WTC11 (cell line): ENCODE measurements around the gene DDOST.

ENCODE experiments used
- ATF1 ChIP-seq: sonication (generic); formaldehyde crosslinking; IDR thresholded peaks from 2 replicates; pipeline ENCODE4 v1.8.1; 2023; ENCODE audit warnings: mild to moderate bottlenecking, moderate library complexity, missing genetic modification reagents
- CBFB ChIP-seq: sonication (generic); formaldehyde crosslinking; IDR thresholded peaks from 2 replicates; pipeline ENCODE4 v1.8.1; 2022; ENCODE audit warnings: mild to moderate bottlenecking, low read depth, missing genetic modification reagents
- CREM ChIP-seq: sonication (generic); formaldehyde crosslinking; IDR thresholded peaks from 2 replicates; pipeline ENCODE4 v1.8.1; 2022; ENCODE audit warnings: mild to moderate bottlenecking, missing genetic modification reagents, moderate library complexity
- FOXK1 ChIP-seq: sonication (generic); formaldehyde crosslinking; IDR thresholded peaks from 2 replicates; pipeline ENCODE4 v1.8.0; 2022; ENCODE audit warnings: mild to moderate bottlenecking, moderate library complexity, missing genetic modification reagents
- GABPB1 ChIP-seq: sonication (generic); formaldehyde crosslinking; IDR thresholded peaks from 2 replicates; pipeline ENCODE4 v1.8.1; 2023; ENCODE audit warnings: mild to moderate bottlenecking, missing genetic modification reagents
- NFE2L1 ChIP-seq: sonication (generic); formaldehyde crosslinking; IDR thresholded peaks from 2 replicates; pipeline ENCODE4 v1.8.1; 2023; ENCODE audit warnings: missing genetic modification reagents
- TCF7 ChIP-seq: sonication (generic); formaldehyde crosslinking; IDR thresholded peaks from 2 replicates; pipeline ENCODE4 v1.8.0; 2022; ENCODE audit warnings: mild to moderate bottlenecking, low read depth, missing genetic modification reagents, moderate library complexity
- TF ChIP-seq, protein P1 (sequence below): fragments of 200-600 bp; IDR thresholded peaks from 2 replicates; pipeline ENCODE4 v1.8.0; 2022; ENCODE audit warnings: antibody characterized with exemption
- TF ChIP-seq, protein P2 (sequence below): sonication (generic); formaldehyde crosslinking; IDR thresholded peaks from 2 replicates; pipeline ENCODE4 v1.8.1; 2023; ENCODE audit warnings: mild to moderate bottlenecking, missing genetic modification reagents, moderate library complexity
- TF ChIP-seq, protein P3 (sequence below): sonication (generic); formaldehyde crosslinking; IDR thresholded peaks from 2 replicates; pipeline ENCODE4 v1.8.1; 2023; ENCODE audit warnings: mild to moderate bottlenecking, moderate library complexity, missing genetic modification reagents
- TF ChIP-seq, protein P4 (sequence below): sonication (generic); formaldehyde crosslinking; IDR thresholded peaks from 2 replicates; pipeline ENCODE4 v1.8.1; 2023; ENCODE audit warnings: mild to moderate bottlenecking, missing genetic modification reagents, moderate library complexity
- TF ChIP-seq, protein P5 (sequence below): sonication (generic); formaldehyde crosslinking; IDR thresholded peaks from 2 replicates; pipeline ENCODE4 v1.8.1; 2023; ENCODE audit warnings: mild to moderate bottlenecking, missing genetic modification reagents

DNA sequence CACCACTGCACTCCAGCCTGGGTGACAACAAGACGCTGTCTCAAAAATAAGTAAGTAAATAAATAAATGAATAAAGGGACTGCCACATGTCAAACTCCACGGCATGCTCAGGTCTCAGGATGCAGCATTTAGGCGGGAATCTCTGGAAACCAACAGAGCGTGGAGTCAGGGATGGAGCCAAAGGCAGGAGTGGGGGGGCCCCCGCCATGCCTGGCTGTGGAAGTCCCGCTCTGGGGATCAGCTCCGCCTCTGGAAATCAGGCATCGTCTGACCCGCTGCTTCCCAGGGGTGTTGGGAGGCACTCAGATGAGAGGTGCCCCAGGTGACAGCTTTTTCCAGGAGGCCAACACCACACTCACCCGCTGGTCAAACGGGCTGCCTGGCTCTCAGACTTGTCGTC is 36.4 kb upstream of the DDOST start:
- TF ChIP-seq, protein P1, sequence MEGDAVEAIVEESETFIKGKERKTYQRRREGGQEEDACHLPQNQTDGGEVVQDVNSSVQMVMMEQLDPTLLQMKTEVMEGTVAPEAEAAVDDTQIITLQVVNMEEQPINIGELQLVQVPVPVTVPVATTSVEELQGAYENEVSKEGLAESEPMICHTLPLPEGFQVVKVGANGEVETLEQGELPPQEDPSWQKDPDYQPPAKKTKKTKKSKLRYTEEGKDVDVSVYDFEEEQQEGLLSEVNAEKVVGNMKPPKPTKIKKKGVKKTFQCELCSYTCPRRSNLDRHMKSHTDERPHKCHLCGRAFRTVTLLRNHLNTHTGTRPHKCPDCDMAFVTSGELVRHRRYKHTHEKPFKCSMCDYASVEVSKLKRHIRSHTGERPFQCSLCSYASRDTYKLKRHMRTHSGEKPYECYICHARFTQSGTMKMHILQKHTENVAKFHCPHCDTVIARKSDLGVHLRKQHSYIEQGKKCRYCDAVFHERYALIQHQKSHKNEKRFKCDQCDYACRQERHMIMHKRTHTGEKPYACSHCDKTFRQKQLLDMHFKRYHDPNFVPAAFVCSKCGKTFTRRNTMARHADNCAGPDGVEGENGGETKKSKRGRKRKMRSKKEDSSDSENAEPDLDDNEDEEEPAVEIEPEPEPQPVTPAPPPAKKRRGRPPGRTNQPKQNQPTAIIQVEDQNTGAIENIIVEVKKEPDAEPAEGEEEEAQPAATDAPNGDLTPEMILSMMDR = no peak
- TF ChIP-seq, protein P2, sequence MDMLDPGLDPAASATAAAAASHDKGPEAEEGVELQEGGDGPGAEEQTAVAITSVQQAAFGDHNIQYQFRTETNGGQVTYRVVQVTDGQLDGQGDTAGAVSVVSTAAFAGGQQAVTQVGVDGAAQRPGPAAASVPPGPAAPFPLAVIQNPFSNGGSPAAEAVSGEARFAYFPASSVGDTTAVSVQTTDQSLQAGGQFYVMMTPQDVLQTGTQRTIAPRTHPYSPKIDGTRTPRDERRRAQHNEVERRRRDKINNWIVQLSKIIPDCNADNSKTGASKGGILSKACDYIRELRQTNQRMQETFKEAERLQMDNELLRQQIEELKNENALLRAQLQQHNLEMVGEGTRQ = no peak
- TF ChIP-seq CBFB (CRISPR knock-in tag) (no peak), NFE2L1 (CRISPR knock-in tag) (no peak), CREM (CRISPR knock-in tag) (no peak), ATF1 (CRISPR knock-in tag) (no peak), FOXK1 (no peak), GABPB1 (CRISPR knock-in tag) (no peak), TCF7 (no peak)
- TF ChIP-seq, protein P3, sequence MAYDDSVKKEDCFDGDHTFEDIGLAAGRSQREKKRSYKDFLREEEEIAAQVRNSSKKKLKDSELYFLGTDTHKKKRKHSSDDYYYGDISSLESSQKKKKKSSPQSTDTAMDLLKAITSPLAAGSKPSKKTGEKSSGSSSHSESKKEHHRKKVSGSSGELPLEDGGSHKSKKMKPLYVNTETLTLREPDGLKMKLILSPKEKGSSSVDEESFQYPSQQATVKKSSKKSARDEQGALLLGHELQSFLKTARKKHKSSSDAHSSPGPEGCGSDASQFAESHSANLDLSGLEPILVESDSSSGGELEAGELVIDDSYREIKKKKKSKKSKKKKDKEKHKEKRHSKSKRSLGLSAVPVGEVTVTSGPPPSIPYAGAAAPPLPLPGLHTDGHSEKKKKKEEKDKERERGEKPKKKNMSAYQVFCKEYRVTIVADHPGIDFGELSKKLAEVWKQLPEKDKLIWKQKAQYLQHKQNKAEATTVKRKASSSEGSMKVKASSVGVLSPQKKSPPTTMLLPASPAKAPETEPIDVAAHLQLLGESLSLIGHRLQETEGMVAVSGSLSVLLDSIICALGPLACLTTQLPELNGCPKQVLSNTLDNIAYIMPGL (CRISPR knock-in tag) = no peak
- TF ChIP-seq, protein P4, sequence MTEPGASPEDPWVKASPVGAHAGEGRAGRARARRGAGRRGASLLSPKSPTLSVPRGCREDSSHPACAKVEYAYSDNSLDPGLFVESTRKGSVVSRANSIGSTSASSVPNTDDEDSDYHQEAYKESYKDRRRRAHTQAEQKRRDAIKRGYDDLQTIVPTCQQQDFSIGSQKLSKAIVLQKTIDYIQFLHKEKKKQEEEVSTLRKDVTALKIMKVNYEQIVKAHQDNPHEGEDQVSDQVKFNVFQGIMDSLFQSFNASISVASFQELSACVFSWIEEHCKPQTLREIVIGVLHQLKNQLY (CRISPR knock-in tag) = no peak
- TF ChIP-seq, protein P5, sequence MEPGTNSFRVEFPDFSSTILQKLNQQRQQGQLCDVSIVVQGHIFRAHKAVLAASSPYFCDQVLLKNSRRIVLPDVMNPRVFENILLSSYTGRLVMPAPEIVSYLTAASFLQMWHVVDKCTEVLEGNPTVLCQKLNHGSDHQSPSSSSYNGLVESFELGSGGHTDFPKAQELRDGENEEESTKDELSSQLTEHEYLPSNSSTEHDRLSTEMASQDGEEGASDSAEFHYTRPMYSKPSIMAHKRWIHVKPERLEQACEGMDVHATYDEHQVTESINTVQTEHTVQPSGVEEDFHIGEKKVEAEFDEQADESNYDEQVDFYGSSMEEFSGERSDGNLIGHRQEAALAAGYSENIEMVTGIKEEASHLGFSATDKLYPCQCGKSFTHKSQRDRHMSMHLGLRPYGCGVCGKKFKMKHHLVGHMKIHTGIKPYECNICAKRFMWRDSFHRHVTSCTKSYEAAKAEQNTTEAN (CRISPR knock-in tag) = no peak
